Right ventricle myocardium superior (tissue), 1 donor: ENCODE data around the gene FAM13C. TPM values are rescaled to one million over a fixed set of nuclear protein-coding genes. Genes with fewer than 3 reads are reported as not detected.

Source experiments
- ATAC-seq: fragments of 200-7000 bp; cut with Tn5 transposase; one replicate; pipeline ENCODE4 v1.9.1; 2020; ENCODE audit warnings: mild to moderate bottlenecking; ENCODE audit not compliant: poor library complexity
- DNase-seq: peaks from one replicate; pipeline ENCODE4 v3.0.0-alpha.2; 2020
- intact Hi-C: fragments of 100-400 bp; cut with DNase I; formaldehyde crosslinking; loops from one replicate; pipeline ENCODE4 v1.11.2; 2022
- total RNA-seq: library from RNA; stranded (reverse); fragmentation: NEBNext Ultra II Directional; extraction: Animal tissue kit (Norgen Biotek cat#: 25700); gene quantifications from one replicate; pipeline ENCODE4 v1.2.1, GENCODE V29; 2021
- donor health status: DM: no; HTN: yes; CAD: no; lungs with severe emphysema.

Gene FAM13C
- total RNA-seq, 1 donor from 2014 or later, result 5.9 TPM

GRCh38 chr10:59216178-59216869 lies 146.0 kb downstream of the FAM13C start:
- ATAC-seq, result no peak
- DNase-seq, result no peak
- intact Hi-C loops, result no loop called here

- no peak for DNase-seq
- intact Hi-C loops, result no loop called here
Observed at GRCh38 chr10:59214160-59214559, 148.2 kb downstream of the FAM13C start.

GRCh38 chr10:59212301-59212798 lies 150.0 kb downstream of the FAM13C start:
- ATAC-seq (no peak), DNase-seq (no peak)
- intact Hi-C loops, result no loop called here

More at GRCh38 chr10:59214160-59214559, 148.2 kb downstream of the FAM13C start:
- no peak for ATAC-seq

- ATAC-seq (no peak), DNase-seq (no peak)
- intact Hi-C loops, result no loop called here
Observed at GRCh38 chr10:59206204-59206720, 156.1 kb downstream of the FAM13C start.

Other genes starting within 250 kb of the FAM13C start
- gene PHYHIPL, start 185.9 kb downstream of the FAM13C start, total RNA-seq, result not detected